Cardiac muscle cell (in vitro differentiated cells and primary cell): ENCODE data around the gene BLOC1S3. TPM values are rescaled to one million over a fixed set of nuclear protein-coding genes. Genes with fewer than 3 reads are reported as not detected.

ENCODE experiments used
- DNase-seq, 2 donors: peaks; one replicate each; pipeline versions ENCODE4 v3.0.0 to v3.0.0-alpha.2; 2010 to 2017; ENCODE audit warnings: low read depth in 1 of 2, low spot score in 1 of 2
- H3K27ac ChIP-seq: fragments of 200-600 bp; sonication (generic); 2 replicates; pipeline ENCODE4 v1.5.1; 2016
- H3K27me3 ChIP-seq: fragments of 200-600 bp; sonication (generic); 2 replicates; pipeline ENCODE4 v1.6.0; 2016; ENCODE audit warnings: control low read depth
- H3K36me3 ChIP-seq: fragments of 200-600 bp; sonication (generic); 2 replicates; pipeline ENCODE4 v1.5.1; 2016; ENCODE audit warnings: control low read depth
- H3K4me1 ChIP-seq: fragments of 200-600 bp; sonication (generic); 2 replicates; pipeline ENCODE4 v1.8.1; 2017; ENCODE audit warnings: low read depth, mild to moderate bottlenecking, mixed run types
- H3K4me3 ChIP-seq: fragments of 200-600 bp; sonication (generic); 2 replicates; pipeline ENCODE4 v1.5.1; 2016; ENCODE audit warnings: mild to moderate bottlenecking
- H3K9me3 ChIP-seq: fragments of 200-600 bp; sonication (generic); 2 replicates; pipeline ENCODE4 v1.5.1; 2017; ENCODE audit warnings: low read depth, mild to moderate bottlenecking, control low read depth
- polyA plus RNA-seq: library from polyadenylated mRNA; unstranded; fragments of >200 nt; fragmentation: Nextera tagmentation; extraction: Ambion mirVana; gene quantifications from 2 replicates; pipeline ENCODE4 v1.2.1, GENCODE V29; 2016
- total RNA-seq: library from RNA; depleted of rRNA; stranded (reverse); fragments of >200 nt; gene quantifications from 2 replicates; pipeline ENCODE4 v1.2.3, GENCODE V29; 2016
- TF ChIP-seq, protein P1 (sequence below): IDR thresholded peaks from 2 replicates; pipeline ENCODE4 v1.5.1; 2012; ENCODE audit warnings: low read depth, mild to moderate bottlenecking, low read length

BLOC1S3 gene
- total and polyA plus RNA-seq, 2 experiments from 2014 or later = 6.5 to 8.2 TPM

DNA sequence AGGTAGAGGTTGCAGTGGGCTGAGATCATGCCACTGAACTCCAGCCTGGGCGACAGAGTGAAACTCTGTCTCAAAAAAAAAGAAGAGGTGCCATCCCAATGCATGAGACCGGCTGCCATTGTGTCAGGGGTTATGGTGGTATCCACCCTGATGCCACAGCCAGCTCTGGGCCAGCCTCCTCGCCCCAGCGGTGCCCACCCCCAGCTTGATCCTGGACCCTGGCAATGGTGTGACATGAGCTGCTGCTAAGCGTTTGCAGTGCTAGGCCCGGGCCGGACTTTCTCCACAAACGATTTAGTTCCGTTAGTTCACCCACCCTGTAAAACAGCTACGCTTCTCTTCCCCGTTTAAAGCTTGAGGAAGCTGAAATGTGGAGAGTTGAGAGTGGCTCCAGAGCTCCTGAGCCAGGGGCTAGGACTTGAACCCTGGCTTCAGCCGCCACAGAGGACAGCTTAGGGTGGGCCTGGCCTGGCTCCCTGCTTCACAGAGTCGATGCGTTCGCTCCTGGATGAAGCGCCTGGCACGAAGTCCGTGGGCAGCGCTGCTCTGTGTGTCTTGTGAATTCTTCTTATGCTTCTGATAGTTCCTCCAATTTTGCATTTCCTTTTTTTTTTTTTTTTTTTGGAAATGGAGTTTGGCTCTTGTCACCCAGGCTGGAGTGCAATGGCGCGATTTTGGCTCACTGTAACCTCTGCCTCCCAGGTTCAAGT, 43.3 kb upstream of the BLOC1S3 start:
- Histone ChIP-seq H3K27ac (no peak overlapping the region), H3K4me3 (no peak overlapping the region), H3K9me3 (no peaks in the 10 kb centered on the region), H3K36me3 (no peaks in the 10 kb centered on the region), H3K4me1 (peaks cover 8% of the 10 kb centered on the region), H3K27me3 (no peaks in the 10 kb centered on the region)
- TF ChIP-seq, protein P1, sequence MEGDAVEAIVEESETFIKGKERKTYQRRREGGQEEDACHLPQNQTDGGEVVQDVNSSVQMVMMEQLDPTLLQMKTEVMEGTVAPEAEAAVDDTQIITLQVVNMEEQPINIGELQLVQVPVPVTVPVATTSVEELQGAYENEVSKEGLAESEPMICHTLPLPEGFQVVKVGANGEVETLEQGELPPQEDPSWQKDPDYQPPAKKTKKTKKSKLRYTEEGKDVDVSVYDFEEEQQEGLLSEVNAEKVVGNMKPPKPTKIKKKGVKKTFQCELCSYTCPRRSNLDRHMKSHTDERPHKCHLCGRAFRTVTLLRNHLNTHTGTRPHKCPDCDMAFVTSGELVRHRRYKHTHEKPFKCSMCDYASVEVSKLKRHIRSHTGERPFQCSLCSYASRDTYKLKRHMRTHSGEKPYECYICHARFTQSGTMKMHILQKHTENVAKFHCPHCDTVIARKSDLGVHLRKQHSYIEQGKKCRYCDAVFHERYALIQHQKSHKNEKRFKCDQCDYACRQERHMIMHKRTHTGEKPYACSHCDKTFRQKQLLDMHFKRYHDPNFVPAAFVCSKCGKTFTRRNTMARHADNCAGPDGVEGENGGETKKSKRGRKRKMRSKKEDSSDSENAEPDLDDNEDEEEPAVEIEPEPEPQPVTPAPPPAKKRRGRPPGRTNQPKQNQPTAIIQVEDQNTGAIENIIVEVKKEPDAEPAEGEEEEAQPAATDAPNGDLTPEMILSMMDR = no peak
- DNase-seq = no peak

- TF ChIP-seq, protein P1 = no peak
- no peak for DNase-seq
- no peaks in the 10 kb centered on the region for H3K9me3 ChIP-seq
- no peak overlapping the region for H3K4me3 ChIP-seq
- H3K27ac ChIP-seq = peak overlapping the region; percentile 51
- H3K36me3 ChIP-seq = no peaks in the 10 kb centered on the region
- H3K4me1 ChIP-seq = peaks cover 8% of the 10 kb centered on the region
- H3K27me3 ChIP-seq = no peaks in the 10 kb centered on the region
Observed at GRCh38 chr19:45136507-45137178, 41.9 kb upstream of the BLOC1S3 start.

- TF ChIP-seq, protein P1 = no peak
- H3K27me3 ChIP-seq = no peaks in the 10 kb centered on the region
- no peak overlapping the region for H3K4me3 ChIP-seq
- H3K4me1 ChIP-seq = peaks cover 8% of the 10 kb centered on the region
- DNase-seq = peak in 1 of 2 donors; percentile 16
- H3K36me3 ChIP-seq = peaks cover 3% of the 10 kb centered on the region
- no peaks in the 10 kb centered on the region for H3K9me3 ChIP-seq
- H3K27ac ChIP-seq = peak overlapping the region; percentile 51
Observed at GRCh38 chr19:45137179-45137761, 41.3 kb upstream of the BLOC1S3 start.

DNA sequence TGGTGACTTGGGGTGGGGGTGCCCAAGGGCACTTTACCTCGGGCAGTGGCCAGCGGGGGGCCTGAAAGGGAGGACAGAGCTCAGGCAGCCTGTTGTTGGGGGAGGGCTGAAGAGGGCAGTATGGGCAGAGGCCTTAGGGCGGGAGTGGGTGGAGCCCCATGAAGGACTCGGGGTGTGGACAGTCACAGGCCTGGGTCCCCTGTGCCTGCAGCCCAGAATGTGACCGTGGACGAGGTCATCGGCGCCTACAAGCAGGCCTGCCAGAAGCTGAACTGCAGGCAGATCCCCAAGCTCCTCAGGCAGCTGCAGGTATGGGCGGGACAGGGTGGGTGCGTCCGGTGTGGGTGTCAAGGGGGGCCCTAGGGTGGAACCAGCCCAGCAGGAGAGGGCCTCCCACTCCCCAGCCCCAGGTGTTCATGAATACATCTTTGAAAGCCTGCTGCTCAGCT, 40.3 kb upstream of the BLOC1S3 start:
- no peak overlapping the region for H3K4me3 ChIP-seq
- no peaks in the 10 kb centered on the region for H3K9me3 ChIP-seq
- TF ChIP-seq, protein P1 = no peak
- peaks cover 8% of the 10 kb centered on the region for H3K4me1 ChIP-seq
- H3K27ac ChIP-seq = peak overlapping the region; percentile 19
- H3K27me3 ChIP-seq = no peaks in the 10 kb centered on the region
- H3K36me3 ChIP-seq = peaks cover 7% of the 10 kb centered on the region
- no peak for DNase-seq

- Histone ChIP-seq H3K27ac (peak overlapping the region; percentile 39), H3K4me1 (peaks cover 8% of the 10 kb centered on the region), H3K9me3 (no peaks in the 10 kb centered on the region), H3K4me3 (no peak overlapping the region), H3K27me3 (no peaks in the 10 kb centered on the region), H3K36me3 (peaks cover 7% of the 10 kb centered on the region)
- TF ChIP-seq, protein P1 = no peak
- DNase-seq = no peak
Observed at GRCh38 chr19:45139286-45140143, 39.1 kb upstream of the BLOC1S3 start.
